GM23338 (cell line): Measurements from ENCODE around the gene RGS3. TPM values are rescaled to one million over a fixed set of nuclear protein-coding genes. Genes with fewer than 3 reads are reported as not detected.

ENCODE experiments used
- ATAC-seq: fragments of 200-7000 bp; cut with Tn5 transposase; 3 replicates; pipeline ENCODE4 v1.9.1; 2020
- DNase-seq: peaks from one replicate; pipeline ENCODE4 v3.0.0-alpha.2; 2015; ENCODE audit warnings: low spot score
- H2AFZ ChIP-seq: fragments of 200-600 bp; sonication (generic); 2 replicates; pipeline ENCODE4 v1.8.0; 2016; ENCODE audit warnings: antibody characterized with exemption, mild to moderate bottlenecking, moderate library complexity
- H3F3A ChIP-seq: fragments of 200-600 bp; sonication (generic); replicated peaks from 2 replicates; pipeline ENCODE4 v1.8.0; 2017; ENCODE audit warnings: antibody characterized with exemption, mixed run types, low read depth
- H3K27ac ChIP-seq: fragments of 200-600 bp; sonication (generic); 2 replicates; pipeline ENCODE4 v1.6.1; 2016; ENCODE audit warnings: low read depth
- H3K27me3 ChIP-seq: fragments of 200-600 bp; sonication (generic); 2 replicates; pipeline ENCODE4 v1.8.0; 2016; ENCODE audit warnings: mild to moderate bottlenecking, mixed run types, moderate library complexity; ENCODE audit not compliant: insufficient read depth
- H3K36me3 ChIP-seq: fragments of 200-600 bp; sonication (generic); 2 replicates; pipeline ENCODE4 v1.8.0; 2016; ENCODE audit warnings: mild to moderate bottlenecking; ENCODE audit not compliant: insufficient read depth
- H3K4me1 ChIP-seq: fragments of 200-600 bp; sonication (generic); 2 replicates; pipeline ENCODE4 v1.8.0; 2016; ENCODE audit warnings: mild to moderate bottlenecking, moderate library complexity; ENCODE audit not compliant: insufficient read depth
- H3K4me2 ChIP-seq: fragments of 200-600 bp; sonication (generic); 2 replicates; pipeline ENCODE4 v1.7.1; 2017; ENCODE audit warnings: mixed run types
- H3K4me3 ChIP-seq: fragments of 200-600 bp; sonication (generic); 2 replicates; pipeline ENCODE4 v1.6.1; 2016; ENCODE audit warnings: mixed run types
- H3K79me2 ChIP-seq: fragments of 200-600 bp; sonication (generic); replicated peaks from 2 replicates; pipeline ENCODE4 v1.8.0; 2017; ENCODE audit warnings: mild to moderate bottlenecking; ENCODE audit not compliant: insufficient read depth
- H3K9me2 ChIP-seq: fragments of 200-600 bp; sonication (generic); 2 replicates; pipeline ENCODE4 v1.8.0; 2017; ENCODE audit not compliant: insufficient read depth
- H4K20me1 ChIP-seq: fragments of 200-600 bp; sonication (generic); replicated peaks from 2 replicates; pipeline ENCODE4 v1.8.0; 2017; ENCODE audit warnings: mild to moderate bottlenecking; ENCODE audit not compliant: insufficient read depth
- H3K27ac Mint-ChIP-seq: 2 replicates; pipeline ENCODE4 v1.8.0; 2020; ENCODE audit warnings: inconsistent platforms, mild to moderate bottlenecking, moderate library complexity, mixed read lengths
- H3K27me3 Mint-ChIP-seq: 3 replicates; pipeline ENCODE4 v1.8.0; 2022; ENCODE audit warnings: low read depth, mild to moderate bottlenecking, moderate library complexity, mixed read lengths, inconsistent platforms; ENCODE audit not compliant: insufficient read depth, poor library complexity
- H3K36me3 Mint-ChIP-seq: 3 replicates; pipeline ENCODE4 v1.8.0; 2021; ENCODE audit warnings: low read depth, mild to moderate bottlenecking, inconsistent platforms, moderate library complexity, mixed read lengths
- H3K4me1 Mint-ChIP-seq: 3 replicates; pipeline ENCODE4 v1.8.0; 2020; ENCODE audit warnings: mild to moderate bottlenecking, inconsistent platforms, mixed read lengths
- H3K4me3 Mint-ChIP-seq: 3 replicates; pipeline ENCODE4 v1.8.0; 2021; ENCODE audit warnings: moderate library complexity, mild to moderate bottlenecking, inconsistent platforms, mixed read lengths
- H3K9me3 Mint-ChIP-seq: 3 replicates; pipeline ENCODE4 v1.8.0; 2020; ENCODE audit warnings: moderate library complexity, mild to moderate bottlenecking, inconsistent platforms, mixed read lengths
- CREB1 ChIP-seq: fragments of 250-450 bp; sonication (Bioruptor Pico); IDR thresholded peaks from 2 replicates; pipeline ENCODE4 v1.5.0; 2020; ENCODE audit warnings: low read depth, mild to moderate bottlenecking, moderate library complexity
- EZH2phosphoT487 ChIP-seq: fragments of 200-600 bp; sonication (generic); IDR thresholded peaks from one replicate; pipeline ENCODE4 v1.8.1; 2018; ENCODE audit warnings: antibody characterized with exemption; ENCODE audit not compliant: unreplicated experiment
- JUNB ChIP-seq: IDR thresholded peaks from one replicate; pipeline ENCODE4 v1.6.1; 2016; ENCODE audit warnings: antibody characterized with exemption; ENCODE audit not compliant: unreplicated experiment
- ZNF114 ChIP-seq: fragments of 250-450 bp; sonication (Bioruptor Pico); IDR thresholded peaks from 2 replicates; pipeline ENCODE4 v1.5.0; 2020; ENCODE audit warnings: mild to moderate bottlenecking, moderate library complexity
- ZNF331 ChIP-seq: fragments of 250-450 bp; sonication (Bioruptor Pico); IDR thresholded peaks from 2 replicates; pipeline ENCODE4 v1.5.0; 2020; ENCODE audit warnings: low read depth, mild to moderate bottlenecking, moderate library complexity
- polyA plus RNA-seq: library from polyadenylated mRNA; unstranded; fragments of >200 nt; fragmentation: Nextera tagmentation; extraction: Ambion mirVana; gene quantifications from 2 replicates; pipeline ENCODE4 v1.2.1, GENCODE V29; 2016
- total RNA-seq: library from RNA; depleted of rRNA; stranded (reverse); fragments of >200 nt; shearing (Covaris generic); gene quantifications from 2 replicates; pipeline ENCODE4 v1.2.3, GENCODE V29; 2014
- TF ChIP-seq, protein P1 (sequence below): IDR thresholded peaks from one replicate; pipeline ENCODE4 v1.6.1; 2018; ENCODE audit warnings: antibody characterized with exemption; ENCODE audit not compliant: unreplicated experiment
- TF ChIP-seq, protein P2 (sequence below): IDR thresholded peaks from 2 replicates; pipeline ENCODE4 v1.6.1; 2016; ENCODE audit warnings: antibody characterized with exemption
- TF ChIP-seq, protein P3 (sequence below): fragments of 250-450 bp; sonication (Bioruptor Pico); IDR thresholded peaks from 2 replicates; pipeline ENCODE4 v1.5.0; 2020; ENCODE audit warnings: mild to moderate bottlenecking, moderate library complexity
- TF ChIP-seq, protein P4 (sequence below), 2 experiments: fragments of 200-600 bp in 1 of 2; sonication (generic) in 1 of 2; conservative IDR thresholded peaks; 2 replicates each; pipeline versions ENCODE4 v1.5.1 to v1.6.1; 2016 to 2017; ENCODE audit warnings: antibody characterized with exemption in 2 of 2, low read depth in 2 of 2, mild to moderate bottlenecking in 2 of 2, moderate library complexity in 1 of 2

RGS3 gene
- total and polyA plus RNA-seq, 2 experiments from 2014 or later: 14.2 to 24.3 TPM

DNA sequence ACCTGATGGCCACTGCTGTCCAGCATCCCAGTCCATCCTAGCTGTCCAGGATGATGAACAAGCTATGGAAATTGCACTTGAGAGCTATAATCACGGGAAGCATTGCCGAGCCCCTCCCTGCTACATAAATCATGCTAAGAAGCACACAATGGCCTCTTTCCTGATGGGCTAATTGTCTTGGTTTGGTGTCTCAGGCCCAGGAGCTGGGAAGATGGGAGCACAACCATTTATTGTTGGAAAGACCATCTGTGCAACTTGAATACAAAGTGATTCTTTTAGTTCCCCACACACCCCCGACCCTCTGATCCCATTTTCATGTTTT is 80.4 kb downstream of the RGS3 start (continued):
- TF ChIP-seq JUNB (no peak), ZNF114 (CRISPR knock-in tag) (no peak), EZH2phosphoT487 (no peak), ZNF331 (CRISPR knock-in tag) (no peak)
- TF ChIP-seq, protein P1, sequence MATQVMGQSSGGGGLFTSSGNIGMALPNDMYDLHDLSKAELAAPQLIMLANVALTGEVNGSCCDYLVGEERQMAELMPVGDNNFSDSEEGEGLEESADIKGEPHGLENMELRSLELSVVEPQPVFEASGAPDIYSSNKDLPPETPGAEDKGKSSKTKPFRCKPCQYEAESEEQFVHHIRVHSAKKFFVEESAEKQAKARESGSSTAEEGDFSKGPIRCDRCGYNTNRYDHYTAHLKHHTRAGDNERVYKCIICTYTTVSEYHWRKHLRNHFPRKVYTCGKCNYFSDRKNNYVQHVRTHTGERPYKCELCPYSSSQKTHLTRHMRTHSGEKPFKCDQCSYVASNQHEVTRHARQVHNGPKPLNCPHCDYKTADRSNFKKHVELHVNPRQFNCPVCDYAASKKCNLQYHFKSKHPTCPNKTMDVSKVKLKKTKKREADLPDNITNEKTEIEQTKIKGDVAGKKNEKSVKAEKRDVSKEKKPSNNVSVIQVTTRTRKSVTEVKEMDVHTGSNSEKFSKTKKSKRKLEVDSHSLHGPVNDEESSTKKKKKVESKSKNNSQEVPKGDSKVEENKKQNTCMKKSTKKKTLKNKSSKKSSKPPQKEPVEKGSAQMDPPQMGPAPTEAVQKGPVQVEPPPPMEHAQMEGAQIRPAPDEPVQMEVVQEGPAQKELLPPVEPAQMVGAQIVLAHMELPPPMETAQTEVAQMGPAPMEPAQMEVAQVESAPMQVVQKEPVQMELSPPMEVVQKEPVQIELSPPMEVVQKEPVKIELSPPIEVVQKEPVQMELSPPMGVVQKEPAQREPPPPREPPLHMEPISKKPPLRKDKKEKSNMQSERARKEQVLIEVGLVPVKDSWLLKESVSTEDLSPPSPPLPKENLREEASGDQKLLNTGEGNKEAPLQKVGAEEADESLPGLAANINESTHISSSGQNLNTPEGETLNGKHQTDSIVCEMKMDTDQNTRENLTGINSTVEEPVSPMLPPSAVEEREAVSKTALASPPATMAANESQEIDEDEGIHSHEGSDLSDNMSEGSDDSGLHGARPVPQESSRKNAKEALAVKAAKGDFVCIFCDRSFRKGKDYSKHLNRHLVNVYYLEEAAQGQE: no peak

DNA sequence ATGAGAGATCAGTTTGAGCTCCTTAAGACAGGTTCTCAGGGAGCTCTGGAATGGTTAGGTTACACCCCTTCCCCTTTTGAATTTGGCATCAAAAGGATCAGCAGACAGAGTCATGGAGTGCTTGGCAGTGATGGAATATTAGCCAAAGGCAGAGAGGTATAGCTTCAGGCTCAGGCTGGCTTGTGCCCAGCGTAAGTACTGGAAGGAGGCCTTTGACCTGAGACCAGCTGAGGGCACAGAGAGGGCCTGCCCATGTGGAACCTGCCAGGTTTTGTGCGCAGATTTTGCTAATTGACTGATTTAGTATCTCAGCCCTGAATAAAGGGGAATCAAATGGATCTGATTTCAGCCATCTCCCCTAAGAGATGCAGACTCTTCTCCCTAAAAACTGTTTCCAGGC is 81.5 kb downstream of the RGS3 start:
- H3K27me3 ChIP-seq: no peaks in the 10 kb centered on the region
- no peak overlapping the region for H3K27ac ChIP-seq
- Mint-ChIP-seq H3K4me3 (no peak overlapping the region), H3K36me3 (peaks cover 8% of the 10 kb centered on the region), H3K9me3 (no peaks in the 10 kb centered on the region), H3K27me3 (peaks cover 2% of the 10 kb centered on the region), H3K27ac (no peak overlapping the region), H3K4me1 (peaks cover 25% of the 10 kb centered on the region)
- DNase-seq (no peak), ATAC-seq (no peak)
- no peak overlapping the region for H3K4me2 ChIP-seq
- no peaks in the 10 kb centered on the region for H3K79me2 ChIP-seq
- H3F3A ChIP-seq: no peaks in the 10 kb centered on the region
- no peaks in the 10 kb centered on the region for H4K20me1 ChIP-seq
- no peak overlapping the region for H3K4me3 ChIP-seq
- H3K4me1 ChIP-seq: 0 out of 2 replicates have a peak, but pooled peaks cover 6% of the 10 kb centered on the region
- H3K9me2 ChIP-seq: no peaks in the 10 kb centered on the region
- no peaks in the 10 kb centered on the region for H3K36me3 ChIP-seq
- H2AFZ ChIP-seq: no peak overlapping the region
- TF ChIP-seq, protein P1: no peak
- TF ChIP-seq, protein P2, sequence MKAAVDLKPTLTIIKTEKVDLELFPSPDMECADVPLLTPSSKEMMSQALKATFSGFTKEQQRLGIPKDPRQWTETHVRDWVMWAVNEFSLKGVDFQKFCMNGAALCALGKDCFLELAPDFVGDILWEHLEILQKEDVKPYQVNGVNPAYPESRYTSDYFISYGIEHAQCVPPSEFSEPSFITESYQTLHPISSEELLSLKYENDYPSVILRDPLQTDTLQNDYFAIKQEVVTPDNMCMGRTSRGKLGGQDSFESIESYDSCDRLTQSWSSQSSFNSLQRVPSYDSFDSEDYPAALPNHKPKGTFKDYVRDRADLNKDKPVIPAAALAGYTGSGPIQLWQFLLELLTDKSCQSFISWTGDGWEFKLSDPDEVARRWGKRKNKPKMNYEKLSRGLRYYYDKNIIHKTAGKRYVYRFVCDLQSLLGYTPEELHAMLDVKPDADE: no peak
- TF ChIP-seq, protein P3, sequence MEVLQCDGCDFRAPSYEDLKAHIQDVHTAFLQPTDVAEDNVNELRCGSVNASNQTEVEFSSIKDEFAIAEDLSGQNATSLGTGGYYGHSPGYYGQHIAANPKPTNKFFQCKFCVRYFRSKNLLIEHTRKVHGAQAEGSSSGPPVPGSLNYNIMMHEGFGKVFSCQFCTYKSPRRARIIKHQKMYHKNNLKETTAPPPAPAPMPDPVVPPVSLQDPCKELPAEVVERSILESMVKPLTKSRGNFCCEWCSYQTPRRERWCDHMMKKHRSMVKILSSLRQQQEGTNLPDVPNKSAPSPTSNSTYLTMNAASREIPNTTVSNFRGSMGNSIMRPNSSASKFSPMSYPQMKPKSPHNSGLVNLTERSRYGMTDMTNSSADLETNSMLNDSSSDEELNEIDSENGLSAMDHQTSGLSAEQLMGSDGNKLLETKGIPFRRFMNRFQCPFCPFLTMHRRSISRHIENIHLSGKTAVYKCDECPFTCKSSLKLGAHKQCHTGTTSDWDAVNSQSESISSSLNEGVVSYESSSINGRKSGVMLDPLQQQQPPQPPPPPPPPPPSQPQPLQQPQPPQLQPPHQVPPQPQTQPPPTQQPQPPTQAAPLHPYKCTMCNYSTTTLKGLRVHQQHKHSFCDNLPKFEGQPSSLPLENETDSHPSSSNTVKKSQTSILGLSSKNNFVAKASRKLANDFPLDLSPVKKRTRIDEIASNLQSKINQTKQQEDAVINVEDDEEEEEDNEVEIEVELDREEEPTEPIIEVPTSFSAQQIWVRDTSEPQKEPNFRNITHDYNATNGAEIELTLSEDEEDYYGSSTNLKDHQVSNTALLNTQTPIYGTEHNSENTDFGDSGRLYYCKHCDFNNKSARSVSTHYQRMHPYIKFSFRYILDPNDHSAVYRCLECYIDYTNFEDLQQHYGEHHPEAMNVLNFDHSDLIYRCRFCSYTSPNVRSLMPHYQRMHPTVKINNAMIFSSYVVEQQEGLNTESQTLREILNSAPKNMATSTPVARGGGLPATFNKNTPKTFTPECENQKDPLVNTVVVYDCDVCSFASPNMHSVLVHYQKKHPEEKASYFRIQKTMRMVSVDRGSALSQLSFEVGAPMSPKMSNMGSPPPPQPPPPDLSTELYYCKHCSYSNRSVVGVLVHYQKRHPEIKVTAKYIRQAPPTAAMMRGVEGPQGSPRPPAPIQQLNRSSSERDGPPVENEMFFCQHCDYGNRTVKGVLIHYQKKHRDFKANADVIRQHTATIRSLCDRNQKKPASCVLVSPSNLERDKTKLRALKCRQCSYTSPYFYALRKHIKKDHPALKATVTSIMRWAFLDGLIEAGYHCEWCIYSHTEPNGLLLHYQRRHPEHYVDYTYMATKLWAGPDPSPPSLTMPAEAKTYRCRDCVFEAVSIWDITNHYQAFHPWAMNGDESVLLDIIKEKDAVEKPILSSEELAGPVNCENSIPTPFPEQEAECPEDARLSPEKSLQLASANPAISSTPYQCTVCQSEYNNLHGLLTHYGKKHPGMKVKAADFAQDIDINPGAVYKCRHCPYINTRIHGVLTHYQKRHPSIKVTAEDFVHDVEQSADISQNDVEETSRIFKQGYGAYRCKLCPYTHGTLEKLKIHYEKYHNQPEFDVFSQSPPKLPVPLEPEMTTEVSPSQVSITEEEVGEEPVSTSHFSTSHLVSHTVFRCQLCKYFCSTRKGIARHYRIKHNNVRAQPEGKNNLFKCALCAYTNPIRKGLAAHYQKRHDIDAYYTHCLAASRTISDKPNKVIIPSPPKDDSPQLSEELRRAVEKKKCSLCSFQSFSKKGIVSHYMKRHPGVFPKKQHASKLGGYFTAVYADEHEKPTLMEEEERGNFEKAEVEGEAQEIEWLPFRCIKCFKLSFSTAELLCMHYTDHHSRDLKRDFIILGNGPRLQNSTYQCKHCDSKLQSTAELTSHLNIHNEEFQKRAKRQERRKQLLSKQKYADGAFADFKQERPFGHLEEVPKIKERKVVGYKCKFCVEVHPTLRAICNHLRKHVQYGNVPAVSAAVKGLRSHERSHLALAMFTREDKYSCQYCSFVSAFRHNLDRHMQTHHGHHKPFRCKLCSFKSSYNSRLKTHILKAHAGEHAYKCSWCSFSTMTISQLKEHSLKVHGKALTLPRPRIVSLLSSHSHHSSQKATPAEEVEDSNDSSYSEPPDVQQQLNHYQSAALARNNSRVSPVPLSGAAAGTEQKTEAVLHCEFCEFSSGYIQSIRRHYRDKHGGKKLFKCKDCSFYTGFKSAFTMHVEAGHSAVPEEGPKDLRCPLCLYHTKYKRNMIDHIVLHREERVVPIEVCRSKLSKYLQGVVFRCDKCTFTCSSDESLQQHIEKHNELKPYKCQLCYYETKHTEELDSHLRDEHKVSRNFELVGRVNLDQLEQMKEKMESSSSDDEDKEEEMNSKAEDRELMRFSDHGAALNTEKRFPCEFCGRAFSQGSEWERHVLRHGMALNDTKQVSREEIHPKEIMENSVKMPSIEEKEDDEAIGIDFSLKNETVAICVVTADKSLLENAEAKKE: no peak
- TF ChIP-seq, protein P4, sequence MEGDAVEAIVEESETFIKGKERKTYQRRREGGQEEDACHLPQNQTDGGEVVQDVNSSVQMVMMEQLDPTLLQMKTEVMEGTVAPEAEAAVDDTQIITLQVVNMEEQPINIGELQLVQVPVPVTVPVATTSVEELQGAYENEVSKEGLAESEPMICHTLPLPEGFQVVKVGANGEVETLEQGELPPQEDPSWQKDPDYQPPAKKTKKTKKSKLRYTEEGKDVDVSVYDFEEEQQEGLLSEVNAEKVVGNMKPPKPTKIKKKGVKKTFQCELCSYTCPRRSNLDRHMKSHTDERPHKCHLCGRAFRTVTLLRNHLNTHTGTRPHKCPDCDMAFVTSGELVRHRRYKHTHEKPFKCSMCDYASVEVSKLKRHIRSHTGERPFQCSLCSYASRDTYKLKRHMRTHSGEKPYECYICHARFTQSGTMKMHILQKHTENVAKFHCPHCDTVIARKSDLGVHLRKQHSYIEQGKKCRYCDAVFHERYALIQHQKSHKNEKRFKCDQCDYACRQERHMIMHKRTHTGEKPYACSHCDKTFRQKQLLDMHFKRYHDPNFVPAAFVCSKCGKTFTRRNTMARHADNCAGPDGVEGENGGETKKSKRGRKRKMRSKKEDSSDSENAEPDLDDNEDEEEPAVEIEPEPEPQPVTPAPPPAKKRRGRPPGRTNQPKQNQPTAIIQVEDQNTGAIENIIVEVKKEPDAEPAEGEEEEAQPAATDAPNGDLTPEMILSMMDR (conservative IDR thresholded peaks at IDR 0.05; ENCODE audit: low read depth in 2 of 2): no peak
- TF ChIP-seq JUNB: no peak
- TF ChIP-seq CREB1 (CRISPR knock-in tag): no peak
